Heart right ventricle (tissue), 16 donors: ENCODE results near the gene MEG3. TPM values are rescaled to one million over a fixed set of nuclear protein-coding genes. Genes with fewer than 3 reads are reported as not detected.

Experiments used
- ATAC-seq, 8 donors: fragments of 200-7000 bp; cut with Tn5 transposase; one replicate each; pipeline ENCODE4 v1.9.1; 2020; ENCODE audit warnings: mild to moderate bottlenecking in 8 of 8, moderate library complexity in 8 of 8, moderate number of reproducible peaks in 1 of 8
- DNase-seq, 2 donors: peaks; one replicate each; pipeline ENCODE4 v3.0.0-alpha.2; 2020
- H3K27ac ChIP-seq, 10 donors: fragments of 200-600 bp; sonication (generic) in 2 of 10; one replicate each; pipeline versions ENCODE4 v1.5.0 to v1.8.0; 2020 to 2022; ENCODE audit warnings: mild to moderate bottlenecking in 3 of 10
- H3K27me3 ChIP-seq, 7 donors: fragments of 200-600 bp; one replicate each; pipeline ENCODE4 v1.8.0; 2021 to 2022; ENCODE audit warnings: mild to moderate bottlenecking in 2 of 7
- H3K36me3 ChIP-seq, 9 donors: fragments of 200-600 bp; sonication (generic) in 1 of 9; one replicate each; pipeline versions ENCODE4 v1.5.0 to v1.8.0; 2020 to 2022; ENCODE audit warnings: mild to moderate bottlenecking in 2 of 9
- H3K4me1 ChIP-seq, 9 donors: fragments of 200-600 bp; sonication (generic) in 1 of 9; one replicate each; pipeline versions ENCODE4 v1.5.0 to v1.8.0; 2020 to 2022; ENCODE audit warnings: mild to moderate bottlenecking in 4 of 9
- H3K4me3 ChIP-seq, 10 donors: fragments of 200-600 bp; sonication (generic) in 2 of 10; one replicate each; pipeline versions ENCODE4 v1.5.0 to v1.8.0; 2020 to 2022; ENCODE audit warnings: mild to moderate bottlenecking in 7 of 10, moderate library complexity in 2 of 10
- H3K9me3 ChIP-seq, 11 donors: fragments of 200-600 bp in 10 of 11; sonication (generic) in 2 of 11; one replicate each; pipeline versions ENCODE4 v1.5.0 to v1.8.0; 2013 to 2022; ENCODE audit warnings: mild to moderate bottlenecking in 2 of 11, control low read depth in 1 of 11, moderate library complexity in 1 of 11
- CTCF ChIP-seq, 9 donors: fragments of 200-600 bp; sonication (generic) in 2 of 9; IDR thresholded peaks; one replicate each; pipeline versions ENCODE4 v1.5.0 to v1.8.0; 2021 to 2022; ENCODE audit warnings: antibody characterized with exemption in 9 of 9, mild to moderate bottlenecking in 5 of 9, moderate library complexity in 1 of 9
- WGBS, 2 donors: extraction: QIAGEN DNeasy Blood & Tissue Kit; methylation state at CpG; one replicate each; pipeline ENCODE4 v1.1.7; 2013; ENCODE audit warnings: inconsistent platforms in 1 of 2; 5-methylcytosine and 5-hydroxymethylcytosine counted together
- intact Hi-C, 10 donors: fragments of 100-400 bp; cut with DNase I; formaldehyde crosslinking; loops; one replicate each; pipeline versions ENCODE4 v1.11.1 to v1.14.2; 2022
- polyA plus RNA-seq, 2 donors: library from polyadenylated mRNA; stranded (reverse); fragments of 200-250 nt; gene quantifications; one replicate each; pipeline ENCODE4 v1.2.3, GENCODE V29; 2013
- total RNA-seq, 10 donors: library from RNA; stranded (reverse); fragmentation: NEBNext Ultra II Directional in 3 of 10; extraction: Animal tissue kit (Norgen Biotek cat#: 25700) in 3 of 10; gene quantifications; one replicate each; pipeline versions ENCODE4 v1.2.1 to v1.2.4, GENCODE V29; 2021 to 2023
- donor health status: Arrhythmogenic right ventricular cardiomyopathy.
- donor health status: ischemic (EF 13 %, LVEDD 7.1; RV severe dilation, severe dysfunction).
- donor health status: healthy with polysubstance abuse.
- donor health status: DM: no; HTN: yes; CAD: no.
- donor health status: DM: no; HTN: no; CAD: no.
- donor health status: ischemic (EF 25% LVEDD 6.9; RV normal size, moderate dysfunction).
- donor health status: ischemic (EF 25% LVEDD 5.7; RV mildly dilated, moderate dysfunction).
- donor health status: healthy.
- donor health status: DM: yes; HTN: yes; CAD: no.
- donor health status: Ischemic cardiomyopathy.
- donor health status: ischemic (EF 35%, LVEDD 5.7; RV mildly dilated, moderate dysfunction).
- donor health status: nonischemic (EF 11% LVEDD 7.7; RV severe dilation, severe dysfunction).
- donor health status: DM: yes; HTN: yes; CAD: no.
- donor health status: PGD.
- donor health status: ischemic (EF 29% LVEDD 5.4; RV normal size, mild dysfunction).
- donor health status: nonischemic (EF 23%, LVEDD 6.1; RV moderate dilation, normal function).

The MEG3 gene
- total and polyA plus RNA-seq, 12 donors, result 7.7 to 122 (median 12.4) TPM

GRCh38 chr14:100862793-100863192 is 36.9 kb downstream of the MEG3 start:
- H3K4me1 ChIP-seq, result no peaks in the 10 kb centered on the region
- ATAC-seq, result no peak
- 88 to 100% methylated on average over 2 of the region's 2 CpGs for WGBS, 2 donors
- H3K27me3 ChIP-seq, result peaks cover 0 to 22% (median 5%) of the 10 kb centered on the region in 7 donors
- no peak for DNase-seq
- no peaks in the 10 kb centered on the region for H3K9me3 ChIP-seq
- no peaks in the 10 kb centered on the region for H3K36me3 ChIP-seq
- H3K4me3 ChIP-seq, result no peak overlapping the region
- H3K27ac ChIP-seq, result no peak overlapping the region
- no peak for TF ChIP-seq CTCF (IDR thresholded peaks at IDR 0.05)
- intact Hi-C loops, result no loop called here

- 91 to 94% methylated on average over 10 of the region's 10 CpGs for WGBS, 2 donors
Measured at GRCh38 chr14:100864206-100864605, 38.3 kb downstream of the MEG3 start.

GRCh38 chr14:100864960-100865681 is 39.2 kb downstream of the MEG3 start:
- H3K27me3 ChIP-seq, result peaks cover 0 to 7% (median 0%) of the 10 kb centered on the region in 7 donors
- WGBS, 2 donors, result 65 to 66% methylated on average over 9 of the region's 9 CpGs
- no peak overlapping the region for H3K27ac ChIP-seq
- intact Hi-C loops, result no loop called here
- TF ChIP-seq CTCF (IDR thresholded peaks at IDR 0.05), result no peak
- H3K36me3 ChIP-seq, result no peaks in the 10 kb centered on the region
- H3K4me1 ChIP-seq, result no peaks in the 10 kb centered on the region
- no peaks in the 10 kb centered on the region for H3K9me3 ChIP-seq
- H3K4me3 ChIP-seq, result no peak overlapping the region
- no peak for DNase-seq
- peak in 3 of 8 donors; percentile 17 to 35 (median 25) for ATAC-seq

More at GRCh38 chr14:100864206-100864605, 38.3 kb downstream of the MEG3 start:
- intact Hi-C loops, result no loop called here
- no peaks in the 10 kb centered on the region for H3K36me3 ChIP-seq
- no peak overlapping the region for H3K4me3 ChIP-seq
- H3K27ac ChIP-seq, result no peak overlapping the region
- H3K27me3 ChIP-seq, result peaks cover 0 to 9% (median 3%) of the 10 kb centered on the region in 7 donors
- DNase-seq (no peak), ATAC-seq (no peak)
- no peak for TF ChIP-seq CTCF (IDR thresholded peaks at IDR 0.05)
- no peaks in the 10 kb centered on the region for H3K4me1 ChIP-seq
- no peaks in the 10 kb centered on the region for H3K9me3 ChIP-seq

- no peak for DNase-seq
- intact Hi-C loops, result no loop called here
- Histone ChIP-seq H3K4me3 (no peak overlapping the region), H3K27ac (no peak overlapping the region), H3K4me1 (no peaks in the 10 kb centered on the region), H3K27me3 (peaks cover 0 to 7% (median 0%) of the 10 kb centered on the region in 7 donors), H3K9me3 (no peaks in the 10 kb centered on the region), H3K36me3 (no peaks in the 10 kb centered on the region)
- no peak for TF ChIP-seq CTCF (IDR thresholded peaks at IDR 0.05)
- WGBS, 2 donors, result 83% methylated on average over 22 of the region's 22 CpGs
- no peak for ATAC-seq
Measured at GRCh38 chr14:100865682-100866591, 40.0 kb downstream of the MEG3 start.
